Tibial nerve (tissue), 4 donors: ENCODE data around the gene IL27RA.

Experiments used
- CTCF ChIP-seq, 5 experiments: fragments of 200-600 bp in 3 of 5; fragments of 450-650 bp in 2 of 5; sonication (generic) in 3 of 5; IDR thresholded peaks; one replicate each; pipeline ENCODE4 v1.5.1; 2016 to 2019; ENCODE audit warnings: antibody characterized with exemption in 5 of 5, mild to moderate bottlenecking in 3 of 5, moderate library complexity in 2 of 5
- EP300 ChIP-seq, 2 donors: sonication (generic); formaldehyde crosslinking; IDR thresholded peaks; one replicate each; pipeline ENCODE4 v1.6.1; 2017; ENCODE audit warnings: antibody characterized with exemption in 2 of 2, mild to moderate bottlenecking in 1 of 2
- POLR2A ChIP-seq, 2 donors: fragments of 450-650 bp; IDR thresholded peaks; one replicate each; pipeline ENCODE4 v1.6.1; 2017; ENCODE audit warnings: antibody characterized with exemption in 2 of 2, mild to moderate bottlenecking in 2 of 2, moderate library complexity in 2 of 2

- no peak for TF ChIP-seq CTCF (IDR thresholded peaks at IDR 0.05)
- TF ChIP-seq POLR2A (IDR thresholded peaks at IDR 0.05) = no peak
- no peak for TF ChIP-seq EP300 (IDR thresholded peaks at IDR 0.05)
Measured at GRCh38 chr19:14033946-14034345, 2.4 kb downstream of the IL27RA start.
